Thyroid gland (tissue), 4 donors: ENCODE data around the gene CARNS1. TPM values are rescaled to one million over a fixed set of nuclear protein-coding genes. Genes with fewer than 3 reads are reported as not detected.

Experiments
- DNase-seq, 2 donors: peaks; one replicate each; pipeline ENCODE4 v3.0.0-alpha.2; 2019
- H3K27ac ChIP-seq, 3 donors: fragments of 200-600 bp; sonication (generic); 1 replicate in 2 of 3; 2 replicates in 1 of 3; pipeline ENCODE4 v1.5.1; 2016 to 2019; ENCODE audit warnings: mild to moderate bottlenecking in 1 of 3, moderate library complexity in 1 of 3
- H3K27me3 ChIP-seq: fragments of 200-600 bp; sonication (generic); one replicate; pipeline ENCODE4 v1.5.1; 2019
- H3K36me3 ChIP-seq, 2 donors: fragments of 200-600 bp; sonication (generic); one replicate each; pipeline ENCODE4 v1.5.1; 2016 to 2019
- H3K4me1 ChIP-seq, 2 donors: fragments of 200-600 bp; sonication (generic); one replicate each; pipeline ENCODE4 v1.5.1; 2017 to 2019
- H3K4me3 ChIP-seq, 3 donors: fragments of 200-600 bp; sonication (generic); replicated peaks in 1 of 3; 1 replicate in 2 of 3; 2 replicates in 1 of 3; pipeline ENCODE4 v1.5.1; 2016; ENCODE audit warnings: mild to moderate bottlenecking in 1 of 3
- H3K9me3 ChIP-seq: fragments of 200-600 bp; sonication (generic); one replicate; pipeline ENCODE4 v1.5.1; 2017
- POLR2A ChIP-seq, 2 donors: fragments of 450-650 bp; IDR thresholded peaks; one replicate each; pipeline ENCODE4 v1.6.1; 2017; ENCODE audit warnings: antibody characterized with exemption in 2 of 2, mild to moderate bottlenecking in 2 of 2, moderate library complexity in 1 of 2
- WGBS, 2 donors: methylation state at CpG; one replicate each; pipeline ENCODE4 v1.1.5; 2017; 5-methylcytosine and 5-hydroxymethylcytosine counted together
- intact Hi-C: fragments of 100-400 bp; cut with DNase I; formaldehyde crosslinking; loops from one replicate; pipeline ENCODE4 v1.15.1; 2023
- total RNA-seq, 4 donors: library from RNA; depleted of rRNA; stranded (reverse); fragments of >200 nt; gene quantifications; one replicate each; pipeline ENCODE4 v1.2.3, GENCODE V29; 2016
- TF ChIP-seq, protein P1 (sequence below), 6 experiments: fragments of 200-600 bp in 3 of 6; fragments of 450-650 bp in 3 of 6; sonication (generic) in 3 of 6; IDR thresholded peaks; one replicate each; pipeline ENCODE4 v1.5.1; 2016 to 2019; ENCODE audit warnings: antibody characterized with exemption in 6 of 6, mild to moderate bottlenecking in 2 of 6, inconsistent platforms in 1 of 6, moderate library complexity in 1 of 6

Gene CARNS1
- total RNA-seq, 4 donors from 2014 or later = 3.8 to 9.8 (median 5.9) TPM

DNA sequence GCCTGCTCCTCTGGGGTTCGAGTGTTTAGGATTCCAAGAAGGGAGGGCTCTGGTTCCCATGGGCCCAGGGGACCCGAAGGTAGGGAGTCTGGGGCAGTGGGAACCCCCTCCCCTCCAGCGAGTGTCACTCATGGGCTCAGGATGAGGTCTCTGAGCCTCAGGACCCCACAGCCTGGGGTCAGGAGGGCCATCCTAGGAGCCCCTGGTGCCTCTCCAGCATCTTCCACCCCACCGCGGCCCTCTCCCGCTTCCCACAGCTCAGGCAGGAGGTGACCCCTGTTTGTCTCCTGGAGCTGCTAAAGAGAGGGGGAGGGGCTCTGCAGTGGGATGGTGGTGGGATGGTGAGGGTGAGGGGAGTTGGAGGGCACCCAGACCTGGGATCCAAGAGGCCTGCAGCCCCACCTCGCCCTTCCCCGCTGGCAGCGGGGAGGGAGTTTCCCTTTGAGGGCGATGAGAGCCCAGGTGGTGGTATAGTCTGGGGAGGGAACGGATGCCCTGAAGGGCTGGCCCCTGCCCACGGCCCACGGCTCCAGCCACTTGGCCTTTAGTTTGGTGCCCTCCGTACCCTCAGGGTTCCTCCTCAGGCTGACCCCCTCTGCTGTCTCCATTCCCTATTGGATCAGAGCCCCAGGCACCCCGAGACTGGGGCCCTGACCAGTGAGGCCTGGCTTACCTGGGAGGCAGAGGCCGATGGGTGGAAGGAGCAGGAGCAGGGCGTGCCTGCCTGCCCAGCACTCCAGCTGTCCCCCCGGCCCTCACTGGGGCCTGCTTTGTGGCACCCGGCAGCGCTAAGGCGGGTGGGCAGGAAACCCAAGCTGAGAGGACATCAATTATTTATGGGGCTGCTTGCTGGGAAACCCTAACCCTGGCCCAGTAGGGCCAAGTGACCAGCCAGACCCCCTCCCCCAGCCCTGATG, 38.6 kb downstream of the CARNS1 start:
- Histone ChIP-seq H3K27me3 (no peaks in the 10 kb centered on the region), H3K36me3 (no peaks in the 10 kb centered on the region), H3K4me3 (no peak overlapping the region), H3K4me1 (no peaks in the 10 kb centered on the region), H3K27ac (no peak overlapping the region), H3K9me3 (no peaks in the 10 kb centered on the region)
- TF ChIP-seq, protein P1, sequence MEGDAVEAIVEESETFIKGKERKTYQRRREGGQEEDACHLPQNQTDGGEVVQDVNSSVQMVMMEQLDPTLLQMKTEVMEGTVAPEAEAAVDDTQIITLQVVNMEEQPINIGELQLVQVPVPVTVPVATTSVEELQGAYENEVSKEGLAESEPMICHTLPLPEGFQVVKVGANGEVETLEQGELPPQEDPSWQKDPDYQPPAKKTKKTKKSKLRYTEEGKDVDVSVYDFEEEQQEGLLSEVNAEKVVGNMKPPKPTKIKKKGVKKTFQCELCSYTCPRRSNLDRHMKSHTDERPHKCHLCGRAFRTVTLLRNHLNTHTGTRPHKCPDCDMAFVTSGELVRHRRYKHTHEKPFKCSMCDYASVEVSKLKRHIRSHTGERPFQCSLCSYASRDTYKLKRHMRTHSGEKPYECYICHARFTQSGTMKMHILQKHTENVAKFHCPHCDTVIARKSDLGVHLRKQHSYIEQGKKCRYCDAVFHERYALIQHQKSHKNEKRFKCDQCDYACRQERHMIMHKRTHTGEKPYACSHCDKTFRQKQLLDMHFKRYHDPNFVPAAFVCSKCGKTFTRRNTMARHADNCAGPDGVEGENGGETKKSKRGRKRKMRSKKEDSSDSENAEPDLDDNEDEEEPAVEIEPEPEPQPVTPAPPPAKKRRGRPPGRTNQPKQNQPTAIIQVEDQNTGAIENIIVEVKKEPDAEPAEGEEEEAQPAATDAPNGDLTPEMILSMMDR (IDR thresholded peaks at IDR 0.05) = no peak
- no peak for TF ChIP-seq POLR2A (IDR thresholded peaks at IDR 0.05)
- 89 to 93% methylated on average over 10 to 13 of the region's 21 CpGs for WGBS, 2 donors
- DNase-seq = no peak
- intact Hi-C loops = no loop called here

DNA sequence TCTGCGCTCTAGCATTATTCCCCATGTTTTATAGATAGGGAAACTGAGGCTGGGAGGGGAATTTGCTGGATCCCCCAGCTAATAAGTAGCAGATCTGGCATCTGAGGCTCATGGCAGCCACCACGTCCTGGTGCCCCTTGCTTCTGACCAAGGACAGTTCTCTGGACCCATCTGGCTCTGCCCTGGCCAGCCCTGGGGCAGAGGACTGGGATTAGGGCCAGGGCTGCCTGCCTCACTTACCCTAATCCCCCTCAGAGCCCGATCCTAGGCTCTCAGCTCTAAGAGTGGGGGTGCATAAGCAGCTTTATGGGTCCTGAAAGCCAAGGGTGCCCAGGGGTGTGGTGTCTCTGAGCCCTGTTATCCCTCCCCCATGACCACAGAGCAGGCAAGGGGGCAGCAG, 39.6 kb downstream of the CARNS1 start, which contains the start of gene CABP4:
Gene CABP4, plus strand, starts transcription at position 301 of the 400 bp plus-strand sequence. Its CDS starts 70 bp downstream, at position 371.
- no peak for DNase-seq
- Histone ChIP-seq H3K36me3 (no peaks in the 10 kb centered on the region), H3K4me3 (no peak within 1 kb of the TSS), H3K27ac (no peak within 1 kb of the TSS), H3K9me3 (no peaks in the 10 kb centered on the region), H3K27me3 (no peaks in the 10 kb centered on the region), H3K4me1 (peaks cover 0 to 7% of the 10 kb centered on the region in 2 donors)
- WGBS, 2 donors = 97 to 100% methylated on average over 2 of the region's 3 CpGs
- intact Hi-C loops = no loop called here
- TF ChIP-seq, protein P1 (IDR thresholded peaks at IDR 0.05) = no peak
- TF ChIP-seq POLR2A (IDR thresholded peaks at IDR 0.05) = no peak

DNA sequence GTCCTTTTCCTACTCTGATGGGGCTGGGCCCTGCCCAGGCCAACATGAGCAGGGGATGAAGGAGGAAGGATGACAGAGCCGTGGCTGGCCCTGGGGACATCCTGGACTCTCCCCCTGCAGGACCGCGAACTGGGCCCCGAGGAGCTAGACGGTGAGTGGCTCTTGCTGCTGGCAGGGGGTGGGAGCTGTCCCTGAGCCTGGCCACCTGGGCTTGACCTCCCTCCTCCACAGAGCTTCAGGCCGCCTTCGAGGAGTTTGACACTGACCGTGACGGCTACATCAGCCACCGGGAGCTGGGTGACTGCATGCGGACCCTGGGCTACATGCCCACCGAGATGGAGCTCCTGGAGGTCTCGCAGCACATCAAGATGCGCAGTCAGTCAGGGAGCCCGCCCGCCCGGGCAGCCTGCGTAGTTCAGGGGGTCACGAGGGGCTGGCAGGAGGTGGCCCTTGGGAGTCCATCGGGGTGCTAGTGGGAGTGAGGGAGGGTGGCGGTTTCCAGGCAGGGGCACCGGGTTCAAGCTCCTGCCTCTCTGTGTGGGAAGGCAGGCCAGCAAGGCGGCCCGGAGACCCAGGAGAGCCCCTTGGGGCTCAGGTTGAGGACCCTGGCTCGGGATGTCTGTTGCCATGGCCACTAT, 40.7 kb downstream of the CARNS1 start:
- no peak for DNase-seq
- no peaks in the 10 kb centered on the region for H3K9me3 ChIP-seq
- H3K4me3 ChIP-seq = no peak overlapping the region
- TF ChIP-seq, protein P1 (IDR thresholded peaks at IDR 0.05) = no peak
- no peak for TF ChIP-seq POLR2A (IDR thresholded peaks at IDR 0.05)
- H3K36me3 ChIP-seq = no peaks in the 10 kb centered on the region
- H3K4me1 ChIP-seq = peaks cover 0 to 9% of the 10 kb centered on the region in 2 donors
- WGBS, 2 donors = 50 to 86% methylated on average over 2 to 19 of the region's 25 CpGs
- intact Hi-C loops = no loop called here
- H3K27me3 ChIP-seq = no peaks in the 10 kb centered on the region
- H3K27ac ChIP-seq = no peak overlapping the region

DNA sequence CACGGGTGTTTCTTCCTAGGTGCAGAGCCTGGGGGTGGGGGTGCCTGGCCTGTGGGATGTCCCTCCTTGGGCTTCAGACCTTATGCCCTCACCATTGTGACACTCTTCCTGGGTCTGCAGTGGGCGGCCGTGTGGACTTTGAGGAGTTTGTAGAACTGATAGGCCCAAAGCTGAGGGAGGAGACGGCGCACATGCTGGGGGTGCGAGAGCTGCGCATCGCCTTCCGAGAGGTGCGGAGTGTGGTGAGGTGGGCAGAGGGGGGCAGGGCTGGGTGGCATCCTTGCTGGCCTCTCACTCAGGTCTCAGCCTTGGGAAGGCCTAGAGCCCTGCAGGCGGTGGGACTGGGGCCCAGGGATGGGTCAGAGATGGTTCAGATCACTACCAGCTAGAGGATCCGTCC, 42.0 kb downstream of the CARNS1 start:
- Histone ChIP-seq H3K4me3 (no peak overlapping the region), H3K9me3 (no peaks in the 10 kb centered on the region), H3K36me3 (no peaks in the 10 kb centered on the region), H3K27me3 (no peaks in the 10 kb centered on the region), H3K4me1 (peaks cover 0 to 9% of the 10 kb centered on the region in 2 donors), H3K27ac (no peak overlapping the region)
- no peak for TF ChIP-seq POLR2A (IDR thresholded peaks at IDR 0.05)
- TF ChIP-seq, protein P1 (IDR thresholded peaks at IDR 0.05) = no peak
- 95% methylated on average over 12 of the region's 12 CpGs for WGBS, 2 donors
- DNase-seq = no peak
- intact Hi-C loops = no loop called here

DNA sequence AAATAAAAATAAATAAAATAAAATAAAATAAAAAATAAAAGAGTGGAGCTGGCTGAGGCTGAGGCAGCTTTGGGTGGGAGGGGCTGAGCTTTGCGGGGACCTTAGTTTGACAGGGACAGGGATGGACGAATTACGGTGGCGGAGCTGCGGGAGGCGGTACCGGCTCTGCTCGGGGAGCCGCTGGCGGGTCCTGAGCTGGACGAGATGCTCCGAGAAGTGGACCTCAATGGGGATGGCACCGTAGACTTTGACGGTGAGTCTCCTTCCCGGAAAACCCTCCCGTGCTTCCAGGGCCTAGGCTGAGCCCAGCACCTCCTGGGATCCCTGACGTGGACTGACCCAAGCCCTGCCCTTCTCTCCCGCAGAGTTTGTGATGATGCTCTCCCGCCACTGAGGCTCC, 42.8 kb downstream of the CARNS1 start:
- DNase-seq = no peak
- WGBS, 2 donors = 91 to 94% methylated on average over 19 of the region's 19 CpGs
- no peaks in the 10 kb centered on the region for H3K9me3 ChIP-seq
- no peak overlapping the region for H3K4me3 ChIP-seq
- intact Hi-C loops = no loop called here
- H3K27ac ChIP-seq = no peak overlapping the region
- no peaks in the 10 kb centered on the region for H3K27me3 ChIP-seq
- H3K4me1 ChIP-seq = peaks cover 0 to 9% of the 10 kb centered on the region in 2 donors
- no peaks in the 10 kb centered on the region for H3K36me3 ChIP-seq
- TF ChIP-seq, protein P1 (IDR thresholded peaks at IDR 0.05) = no peak
- TF ChIP-seq POLR2A (IDR thresholded peaks at IDR 0.05) = no peak
